Endothelial cell (in vitro differentiated cells): Measurements from ENCODE around the gene PDE4B. TPM values are rescaled to one million over a fixed set of nuclear protein-coding genes. Genes with fewer than 3 reads are reported as not detected.

ENCODE experiments used
- DNase-seq: peaks from one replicate; pipeline ENCODE4 v3.0.0; 2021; ENCODE audit warnings: low spot score
- H3K27ac Mint-ChIP-seq: one replicate; pipeline ENCODE4 v1.8.0; 2021; ENCODE audit warnings: mixed read lengths, inconsistent platforms; ENCODE audit not compliant: unreplicated experiment
- H3K27me3 Mint-ChIP-seq: one replicate; pipeline ENCODE4 v1.8.0; 2021; ENCODE audit warnings: mild to moderate bottlenecking, moderate library complexity, mixed read lengths, inconsistent platforms; ENCODE audit not compliant: unreplicated experiment
- H3K36me3 Mint-ChIP-seq: one replicate; pipeline ENCODE4 v1.8.0; 2021; ENCODE audit warnings: mild to moderate bottlenecking, low read depth, mixed read lengths, inconsistent platforms; ENCODE audit not compliant: unreplicated experiment
- H3K4me1 Mint-ChIP-seq: one replicate; pipeline ENCODE4 v1.8.0; 2021; ENCODE audit warnings: mild to moderate bottlenecking, mixed read lengths, inconsistent platforms; ENCODE audit not compliant: unreplicated experiment
- H3K4me3 Mint-ChIP-seq: one replicate; pipeline ENCODE4 v1.8.0; 2021; ENCODE audit warnings: mild to moderate bottlenecking, mixed read lengths, inconsistent platforms; ENCODE audit not compliant: unreplicated experiment
- H3K9me3 Mint-ChIP-seq: one replicate; pipeline ENCODE4 v1.8.0; 2021; ENCODE audit warnings: mixed read lengths, inconsistent platforms; ENCODE audit not compliant: unreplicated experiment
- CTCF ChIP-seq: fragments of 200-600 bp; sonication (generic); IDR thresholded peaks from one replicate; pipeline ENCODE4 v1.5.0; 2021; ENCODE audit warnings: antibody characterized with exemption; ENCODE audit not compliant: unreplicated experiment
- total RNA-seq: library from RNA; stranded (reverse); fragmentation: NEBNext Ultra II Directional; extraction: Animal tissue kit (Norgen Biotek cat#: 25700); gene quantifications from one replicate; pipeline ENCODE4 v1.2.1, GENCODE V29; 2021; ENCODE audit not compliant: unreplicated experiment

The PDE4B gene
- total RNA-seq, 1 donor from 2014 or later, result 45.6 TPM

GRCh38 chr1:66355756-66356155 is 563.1 kb downstream of the PDE4B start:
- peak overlapping the region; percentile 21 for H3K4me3 Mint-ChIP-seq
- no peak for TF ChIP-seq CTCF
- peaks cover 68% of the 10 kb centered on the region for H3K4me1 Mint-ChIP-seq
- peaks cover 1% of the 10 kb centered on the region for H3K27me3 Mint-ChIP-seq
- no peak for DNase-seq
- H3K27ac Mint-ChIP-seq, result peak overlapping the region; percentile 77
- H3K9me3 Mint-ChIP-seq, result no peaks in the 10 kb centered on the region
- H3K36me3 Mint-ChIP-seq, result peaks cover 16% of the 10 kb centered on the region

GRCh38 chr1:66356605-66357004 is 563.9 kb downstream of the PDE4B start:
- Mint-ChIP-seq H3K4me3 (no peak overlapping the region), H3K9me3 (no peaks in the 10 kb centered on the region), H3K4me1 (peaks cover 60% of the 10 kb centered on the region), H3K27me3 (peaks cover 1% of the 10 kb centered on the region), H3K36me3 (peaks cover 20% of the 10 kb centered on the region), H3K27ac (peak overlapping the region; percentile 32)
- TF ChIP-seq CTCF, result no peak
- no peak for DNase-seq

- H3K27ac Mint-ChIP-seq, result no peak overlapping the region
Measured at GRCh38 chr1:66357021-66357420, 564.3 kb downstream of the PDE4B start.

DNA sequence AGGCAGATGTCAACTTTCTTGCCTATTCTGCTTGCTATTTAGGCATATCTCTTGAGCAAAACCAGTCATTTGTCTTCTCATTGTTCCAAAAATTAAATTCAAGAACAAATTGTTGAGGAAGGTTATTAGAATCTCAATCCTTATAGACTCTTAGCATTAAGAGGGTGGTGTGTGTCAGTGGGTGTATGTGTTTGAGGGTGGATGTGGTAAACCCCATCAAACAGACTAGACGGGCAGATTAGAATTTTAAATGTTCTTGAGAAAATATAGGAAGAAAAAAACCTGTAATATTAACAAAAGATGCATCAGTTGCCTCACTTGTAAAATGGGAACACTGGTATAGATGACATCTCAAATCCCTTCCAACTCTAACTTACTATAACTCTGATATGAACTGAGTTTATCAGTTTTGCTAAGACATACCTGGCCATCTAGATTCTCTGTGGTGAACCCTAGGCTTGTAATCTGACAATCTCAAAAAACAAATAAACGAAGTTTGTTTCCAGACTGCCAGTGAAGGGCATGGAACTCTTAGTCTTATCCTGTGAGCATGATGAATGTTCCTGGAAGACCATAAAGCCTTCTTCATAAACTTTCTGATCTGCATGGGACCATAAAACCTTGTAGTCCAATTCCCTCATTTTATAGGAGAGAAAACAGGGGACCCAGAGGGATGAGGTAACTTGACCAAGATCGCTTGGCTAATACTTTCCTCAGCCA is 564.9 kb downstream of the PDE4B start:
- H3K27me3 Mint-ChIP-seq, result peaks cover 1% of the 10 kb centered on the region
- TF ChIP-seq CTCF, result no peak

More at GRCh38 chr1:66357021-66357420, 564.3 kb downstream of the PDE4B start:
- peaks cover 55% of the 10 kb centered on the region for H3K4me1 Mint-ChIP-seq
- DNase-seq, result no peak
- no peak for TF ChIP-seq CTCF
- peaks cover 24% of the 10 kb centered on the region for H3K36me3 Mint-ChIP-seq
- H3K4me3 Mint-ChIP-seq, result no peak overlapping the region
- peaks cover 1% of the 10 kb centered on the region for H3K27me3 Mint-ChIP-seq
- no peaks in the 10 kb centered on the region for H3K9me3 Mint-ChIP-seq

DNA sequence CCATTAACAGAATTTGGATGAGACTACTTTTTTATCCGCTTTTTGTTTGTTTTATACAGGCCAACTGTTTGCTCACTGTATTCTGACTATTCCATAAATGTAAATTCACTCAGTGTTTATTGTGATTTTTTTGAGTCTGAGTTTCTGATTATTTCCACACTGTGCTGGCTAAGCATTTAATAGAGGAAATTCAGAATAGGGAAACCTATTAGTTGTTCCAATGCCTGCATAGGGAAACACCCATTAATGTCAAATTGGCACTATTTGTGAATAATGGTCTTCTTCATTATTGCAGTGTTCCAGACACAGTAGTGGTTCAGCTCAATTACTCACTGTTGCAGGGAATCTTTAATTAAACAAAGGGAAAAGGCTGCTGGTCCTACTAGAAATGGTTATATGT is 566.6 kb downstream of the PDE4B start:
- peaks cover 35% of the 10 kb centered on the region for H3K4me1 Mint-ChIP-seq

More for the DNA sequence above, 564.9 kb downstream of the PDE4B start:
- DNase-seq, result no peak
- Mint-ChIP-seq H3K4me1 (peaks cover 49% of the 10 kb centered on the region), H3K27ac (no peak overlapping the region), H3K9me3 (no peaks in the 10 kb centered on the region), H3K36me3 (peaks cover 28% of the 10 kb centered on the region), H3K4me3 (no peak overlapping the region)

More for the DNA sequence above, 566.6 kb downstream of the PDE4B start:
- Mint-ChIP-seq H3K9me3 (no peaks in the 10 kb centered on the region), H3K4me3 (no peak overlapping the region), H3K27ac (peak overlapping the region; percentile 22), H3K36me3 (peaks cover 31% of the 10 kb centered on the region), H3K27me3 (no peaks in the 10 kb centered on the region)
- no peak for TF ChIP-seq CTCF
- DNase-seq, result no peak
